Neuronal stem cell (in vitro differentiated cells): Measurements from ENCODE around the gene UBE2E3.

Experiments
- DNase-seq: peaks from one replicate; pipeline ENCODE4 v3.0.0-alpha.2; 2013; ENCODE audit warnings: low spot score
- H2AFZ ChIP-seq: one replicate; pipeline ENCODE4 v1.6.1; 2013; ENCODE audit warnings: mild to moderate bottlenecking, low read length, inconsistent platforms
- H2AK5ac ChIP-seq: 2 replicates; pipeline ENCODE4 v1.6.1; 2013; ENCODE audit warnings: low read depth, mild to moderate bottlenecking, inconsistent platforms, low read length, moderate library complexity, mixed read lengths
- H2BK120ac ChIP-seq: 2 replicates; pipeline ENCODE4 v1.6.1; 2013; ENCODE audit warnings: low read depth, mild to moderate bottlenecking, inconsistent platforms, low read length, moderate library complexity, mixed read lengths
- H2BK12ac ChIP-seq: one replicate; pipeline ENCODE4 v1.6.1; 2013; ENCODE audit warnings: low read length, inconsistent platforms
- H2BK15ac ChIP-seq: 2 replicates; pipeline ENCODE4 v1.6.1; 2013; ENCODE audit warnings: mild to moderate bottlenecking, low read length, inconsistent platforms, mixed read lengths
- H2BK5ac ChIP-seq: one replicate; pipeline ENCODE4 v1.6.1; 2013; ENCODE audit warnings: inconsistent platforms, mild to moderate bottlenecking, low read length, moderate library complexity
- H3K14ac ChIP-seq: one replicate; pipeline ENCODE4 v1.6.1; 2013; ENCODE audit warnings: low read length, inconsistent platforms
- H3K18ac ChIP-seq: 2 replicates; pipeline ENCODE4 v1.6.1; 2013; ENCODE audit warnings: low read length, inconsistent platforms
- H3K23ac ChIP-seq: 2 replicates; pipeline ENCODE4 v1.6.1; 2013; ENCODE audit warnings: low read depth, mild to moderate bottlenecking, mixed read lengths, low read length, inconsistent platforms; ENCODE audit not compliant: poor library complexity
- H3K27ac ChIP-seq: replicated peaks from 3 replicates; pipeline ENCODE4 v1.5.1; 2013; ENCODE audit warnings: low read length, inconsistent platforms
- H3K27me3 ChIP-seq, 3 experiments: 2 replicates each; pipeline ENCODE4 v1.6.1; 2013; ENCODE audit warnings: low read length in 3 of 3, mild to moderate bottlenecking in 2 of 3, inconsistent platforms in 1 of 3, low read depth in 1 of 3, mixed read lengths in 1 of 3, moderate library complexity in 1 of 3; ENCODE audit not compliant: control insufficient read depth in 3 of 3, insufficient read depth in 3 of 3
- H3K36me3 ChIP-seq, 2 donors: replicated peaks in 1 of 2; 2 replicates each; pipeline ENCODE4 v1.6.1; 2013; ENCODE audit warnings: low read length in 2 of 2; ENCODE audit not compliant: control insufficient read depth in 2 of 2, insufficient read depth in 2 of 2
- H3K4ac ChIP-seq: 2 replicates; pipeline ENCODE4 v1.6.1; 2013; ENCODE audit warnings: inconsistent platforms, mild to moderate bottlenecking, low read length, moderate library complexity
- H3K4me1 ChIP-seq, 2 donors: 1 replicate in 1 of 2; 2 replicates in 1 of 2; pipeline ENCODE4 v1.6.1; 2013; ENCODE audit warnings: low read length in 2 of 2, low read depth in 1 of 2; ENCODE audit not compliant: control insufficient read depth in 2 of 2, insufficient read depth in 1 of 2
- H3K4me2 ChIP-seq: one replicate; pipeline ENCODE4 v1.6.1; 2013; ENCODE audit warnings: mild to moderate bottlenecking, low read length, inconsistent platforms; ENCODE audit not compliant: insufficient read depth, poor library complexity, severe bottlenecking
- H3K4me3 ChIP-seq, 2 donors: 2 replicates each; pipeline ENCODE4 v1.5.1; 2013; ENCODE audit warnings: low read length in 2 of 2, mild to moderate bottlenecking in 2 of 2, inconsistent platforms in 1 of 2, moderate library complexity in 1 of 2
- H3K79me1 ChIP-seq: one replicate; pipeline ENCODE4 v1.6.1; 2013; ENCODE audit warnings: low read depth, mild to moderate bottlenecking, inconsistent platforms, low read length, moderate library complexity
- H3K9ac ChIP-seq: one replicate; pipeline ENCODE4 v1.6.1; 2013; ENCODE audit warnings: mild to moderate bottlenecking, low read depth, low read length, inconsistent platforms; ENCODE audit not compliant: poor library complexity
- H3K9me3 ChIP-seq, 2 donors: replicated peaks in 1 of 2; 2 replicates each; pipeline versions ENCODE3 to v1.6.1; 2013; ENCODE audit warnings: low read length in 2 of 2, mild to moderate bottlenecking in 2 of 2, inconsistent platforms in 1 of 2, low read depth in 1 of 2, mixed read lengths in 1 of 2, moderate library complexity in 1 of 2; ENCODE audit not compliant: control insufficient read depth in 2 of 2, insufficient read depth in 1 of 2
- H4K8ac ChIP-seq: one replicate; pipeline ENCODE4 v1.6.1; 2013; ENCODE audit warnings: low read depth, mild to moderate bottlenecking, inconsistent platforms, low read length, moderate library complexity
- H4K91ac ChIP-seq: one replicate; pipeline ENCODE4 v1.6.1; 2013; ENCODE audit warnings: low read length, low read depth, mild to moderate bottlenecking, inconsistent platforms; ENCODE audit not compliant: poor library complexity
- WGBS, 2 donors: extraction: QIAGEN DNeasy Blood & Tissue Kit; methylation state at CpG; one replicate each; pipeline ENCODE4 v1.1.7; 2013; ENCODE audit warnings: missing lambda C conversion rate in 2 of 2, mixed read lengths in 1 of 2; ENCODE audit not compliant: insufficient read length in 2 of 2, insufficient replicate concordance in 1 of 2; ENCODE audit errors: extremely low coverage in 2 of 2; 5-methylcytosine and 5-hydroxymethylcytosine counted together

The UBE2E3 gene

GRCh38 chr2:180991820-180992219, 11.4 kb downstream of the UBE2E3 start:
- Histone ChIP-seq H2BK15ac (no peak overlapping the region), H2AFZ (no peak overlapping the region), H3K79me1 (no peaks in the 10 kb centered on the region), H2BK120ac (no peak overlapping the region), H3K23ac (no peak overlapping the region), H4K91ac (no peak overlapping the region), H3K4ac (no peak overlapping the region), H3K18ac (no peak overlapping the region), H3K14ac (no peak overlapping the region), H2BK12ac (no peak overlapping the region), H3K4me1 (peaks cover 0 to 11% of the 10 kb centered on the region in 2 donors), H3K9ac (no peak overlapping the region), H3K4me2 (no peak overlapping the region), H3K4me3 (no peak overlapping the region), H2AK5ac (no peak overlapping the region), H3K9me3 (peaks cover 0 to 7% of the 10 kb centered on the region in 2 donors), H2BK5ac (no peak overlapping the region), H4K8ac (no peak overlapping the region), H3K27ac (no peak overlapping the region), H3K27me3 (no peaks in the 10 kb centered on the region), H3K36me3 (peaks cover 0 to 73% of the 10 kb centered on the region in 2 donors)
- no CpG with 5 or more reads among the region's 4 CpGs for WGBS, 2 donors
- no peak for DNase-seq

- Histone ChIP-seq H3K36me3 (peaks cover 0 to 84% of the 10 kb centered on the region in 2 donors), H3K27me3 (no peaks in the 10 kb centered on the region), H3K9ac (no peak overlapping the region), H2BK5ac (no peak overlapping the region), H3K18ac (no peak overlapping the region), H3K79me1 (no peaks in the 10 kb centered on the region), H3K4me3 (no peak overlapping the region), H3K27ac (no peak overlapping the region), H2BK120ac (no peak overlapping the region), H3K4me1 (peaks cover 0 to 2% of the 10 kb centered on the region in 2 donors), H3K4me2 (no peak overlapping the region), H4K8ac (no peak overlapping the region), H3K14ac (no peak overlapping the region), H3K4ac (no peak overlapping the region), H3K9me3 (peaks cover 0 to 7% of the 10 kb centered on the region in 2 donors), H3K23ac (no peak overlapping the region), H4K91ac (no peak overlapping the region), H2BK12ac (no peak overlapping the region), H2BK15ac (no peak overlapping the region), H2AFZ (no peak overlapping the region), H2AK5ac (no peak overlapping the region)
- WGBS, 2 donors: no CpG with 5 or more reads among the region's 2 CpGs
- DNase-seq: no peak
Observed at GRCh38 chr2:180992994-180993393, 12.6 kb downstream of the UBE2E3 start.

- H4K8ac ChIP-seq: no peak overlapping the region
- peaks cover 0 to 51% of the 10 kb centered on the region in 2 donors for H3K36me3 ChIP-seq
- H3K79me1 ChIP-seq: no peaks in the 10 kb centered on the region
- no peak overlapping the region for H4K91ac ChIP-seq
- no peak overlapping the region for H3K14ac ChIP-seq
- no peak overlapping the region for H2BK120ac ChIP-seq
- no CpG with 5 or more reads among the region's 4 CpGs for WGBS, 2 donors
- no peak for DNase-seq
- no peak overlapping the region for H3K4ac ChIP-seq
- H3K18ac ChIP-seq: no peak overlapping the region
- no peak overlapping the region for H3K23ac ChIP-seq
- no peak overlapping the region for H2AK5ac ChIP-seq
- no peak overlapping the region for H3K27ac ChIP-seq
- peaks cover 0 to 1% of the 10 kb centered on the region in 2 donors for H3K4me1 ChIP-seq
- H2BK12ac ChIP-seq: no peak overlapping the region
- no peak overlapping the region for H3K4me2 ChIP-seq
- no peaks in the 10 kb centered on the region for H3K27me3 ChIP-seq
- no peak overlapping the region for H3K4me3 ChIP-seq
- H2BK15ac ChIP-seq: no peak overlapping the region
- H2BK5ac ChIP-seq: no peak overlapping the region
- H2AFZ ChIP-seq: no peak overlapping the region
- H3K9ac ChIP-seq: no peak overlapping the region
- H3K9me3 ChIP-seq: peaks cover 0 to 13% of the 10 kb centered on the region in 2 donors
Observed at GRCh38 chr2:180999274-180999964, 19.0 kb downstream of the UBE2E3 start.

- Histone ChIP-seq H3K27me3 (no peaks in the 10 kb centered on the region), H3K4me3 (no peak overlapping the region), H2BK15ac (no peak overlapping the region), H3K9me3 (peaks cover 0 to 2% of the 10 kb centered on the region in 2 donors), H3K23ac (no peak overlapping the region), H4K91ac (no peak overlapping the region), H3K4ac (no peak overlapping the region), H3K36me3 (peaks cover 0 to 13% of the 10 kb centered on the region in 2 donors), H3K18ac (no peak overlapping the region), H2AK5ac (no peak overlapping the region), H3K4me1 (peaks cover 3 to 6% of the 10 kb centered on the region in 2 donors), H3K14ac (no peak overlapping the region), H3K27ac (no peak overlapping the region), H2BK5ac (no peak overlapping the region), H3K9ac (no peak overlapping the region), H3K4me2 (no peak overlapping the region), H3K79me1 (peaks cover 2% of the 10 kb centered on the region), H2AFZ (no peak overlapping the region), H2BK120ac (no peak overlapping the region), H4K8ac (no peak overlapping the region), H2BK12ac (no peak overlapping the region)
- no peak for DNase-seq
- WGBS, 2 donors: no CpG with 5 or more reads among the region's 5 CpGs
Observed at GRCh38 chr2:181004647-181005325, 24.4 kb downstream of the UBE2E3 start.
